Left cardiac atrium (tissue), 4 donors: Measurements from ENCODE around the gene OR4Q2. TPM values are rescaled to one million over a fixed set of nuclear protein-coding genes. Genes with fewer than 3 reads are reported as not detected.
"Not testable (repeated sequence)": the region's sequence is repeated elsewhere in the genome, so short reads cannot be mapped to it uniquely, and the experiment has no call there.

Experiments used
- ATAC-seq, 2 donors: fragments of 200-7000 bp; cut with Tn5 transposase; one replicate each; pipeline ENCODE4 v1.9.1; 2020; ENCODE audit warnings: mild to moderate bottlenecking in 2 of 2, moderate library complexity in 2 of 2
- DNase-seq: peaks from one replicate; pipeline ENCODE4 v3.0.0-alpha.2; 2020
- intact Hi-C, 2 donors: fragments of 100-400 bp; cut with DNase I; formaldehyde crosslinking; loops; one replicate each; pipeline versions ENCODE4 v1.14.1 to v1.15.1; 2022 to 2023
- long read RNA-seq: library from polyadenylated mRNA; unstranded; transcript quantifications from one replicate; pipeline ENCODE4 v2.0.0, GENCODE V29; 2021
- total RNA-seq, 2 donors: library from RNA; stranded (reverse); fragmentation: NEBNext Ultra II Directional; extraction: Animal tissue kit (Norgen Biotek cat#: 25700); gene quantifications; one replicate each; pipeline ENCODE4 v1.2.1, GENCODE V29; 2021
- donor health status: DM: no; HTN: yes; CAD: no.
- donor health status: DM: no; HTN: yes; CAD: no; lungs with severe emphysema.
- donor health status: DM: yes; HTN: yes; CAD: no.
- donor health status: Dilated cardiomyopathy.

The OR4Q2 gene
- not detected for total RNA-seq
- long read RNA-seq, result 0 reads

DNA sequence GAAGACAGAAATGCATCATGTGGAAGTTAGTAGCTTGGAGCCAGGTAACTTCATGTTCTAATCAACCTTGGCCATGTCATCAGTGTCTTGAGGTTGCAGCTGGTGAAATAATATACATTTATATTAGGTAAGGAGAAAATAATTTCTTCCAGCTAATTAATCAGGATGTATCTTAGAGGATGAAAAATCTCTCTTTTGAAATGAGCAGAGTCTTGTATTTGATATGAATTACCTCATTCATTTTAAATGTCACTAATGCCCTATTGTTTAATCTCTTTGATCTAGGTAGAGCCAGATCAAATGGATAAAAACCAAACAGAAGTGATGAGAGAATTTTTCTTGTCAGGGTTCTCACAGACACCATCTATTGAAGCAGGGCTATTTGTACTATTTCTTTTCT, at the start of gene OR4Q2:
Gene OR4Q2, plus strand, starts transcription at position 301 of the 400 bp plus-strand sequence.
- intact Hi-C loops, result no loop called here
- ATAC-seq (no peak), DNase-seq (no peak)

- DNase-seq, intact Hi-C loops, ATAC-seq: not testable (repeated sequence)
These were observed 32.2 kb upstream of the OR4Q2 start for GRCh38 chr14:19969735-19970134.

DNA sequence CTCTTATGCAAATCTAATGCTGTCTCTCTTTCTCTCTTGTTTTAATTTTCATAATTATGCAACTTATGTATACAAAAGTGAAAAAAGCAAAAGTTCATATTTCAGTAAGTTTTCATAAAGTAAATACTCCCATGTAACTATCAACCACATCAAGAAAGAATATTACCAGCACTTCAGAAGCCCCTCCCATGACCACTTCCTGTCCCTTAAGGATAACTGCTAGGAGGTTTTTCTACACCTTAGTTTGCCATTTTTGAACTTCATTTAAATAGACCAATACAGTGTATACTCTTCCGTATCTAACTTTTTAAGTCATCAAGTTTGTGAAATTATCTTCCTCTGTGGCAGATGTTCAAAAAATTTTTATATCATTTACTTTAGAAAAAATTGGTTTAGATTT, 27.1 kb upstream of the OR4Q2 start:
- ATAC-seq (no peak), DNase-seq (no peak)
- intact Hi-C loops, result no loop called here

- DNase-seq, result no peak
- ATAC-seq, result no peak
- intact Hi-C loops, result no loop called here
These were observed 26.7 kb upstream of the OR4Q2 start, which contains the start of gene OR4K15 for GRCh38 chr14:19975291-19975690. Gene OR4K15 (plus strand): TSS chr14:19975591. CDS start chr14:19975591, 0 bp downstream.

- intact Hi-C loops, result no loop called here
- DNase-seq, result no peak
- no peak for ATAC-seq
These were observed 8.5 kb upstream of the OR4Q2 start for GRCh38 chr14:19993438-19993837.

GRCh38 chr14:20002319-20002718, 356 bp downstream of the OR4Q2 start:
- DNase-seq (no peak), ATAC-seq (no peak)
- intact Hi-C loops, result no loop called here

- ATAC-seq, result no peak
- no peak for DNase-seq
- intact Hi-C loops, result no loop called here
These were observed 6.2 kb downstream of the OR4Q2 start for GRCh38 chr14:20008156-20008555.

DNA sequence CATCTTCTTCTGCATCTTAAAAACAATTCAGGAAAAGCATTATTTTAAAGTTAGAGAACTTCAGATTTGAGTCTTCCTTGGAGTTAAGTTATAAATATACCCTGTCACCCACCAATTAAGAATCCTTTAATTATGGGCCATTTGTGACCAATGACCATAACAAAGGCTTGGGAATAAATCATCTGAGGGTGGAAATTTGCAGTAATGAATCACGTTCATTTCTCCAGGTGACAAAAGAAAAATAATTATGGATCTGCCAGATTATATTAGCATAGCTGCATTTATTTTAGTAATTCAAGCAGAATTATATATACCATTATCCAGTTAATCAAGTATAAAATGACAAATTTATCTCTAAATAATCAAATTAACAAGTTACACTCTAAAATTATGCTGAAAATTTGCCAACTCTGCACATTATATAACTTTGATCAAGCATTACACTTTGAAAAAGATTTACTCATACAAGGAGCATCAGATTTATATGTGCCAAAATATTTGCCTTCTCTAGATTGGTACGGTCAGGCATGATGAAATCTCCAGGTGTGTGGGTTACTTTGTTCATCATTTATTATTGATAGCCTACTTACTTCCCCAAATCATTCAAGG, 17.4 kb downstream of the OR4Q2 start, which contains the start of gene OR4K14:
Gene OR4K14, minus strand, starts transcription at position 51 of the 609 bp plus-strand sequence. CDS start 4,114 bp downstream, outside the sequence.
- intact Hi-C loops, result no loop called here
- no peak for DNase-seq
- no peak for ATAC-seq

GRCh38 chr14:20031058-20031457, 29.1 kb downstream of the OR4Q2 start:
- DNase-seq (no peak), ATAC-seq (no peak)
- intact Hi-C loops, result no loop called here

- intact Hi-C loops, result no loop called here
- DNase-seq, result no peak
These were observed 33.5 kb downstream of the OR4Q2 start for GRCh38 chr14:20035449-20035848.

GRCh38 chr14:20035938-20036337, 34.0 kb downstream of the OR4Q2 start, which contains the start of gene OR4K13:
Gene OR4K13 (minus strand): TSS chr14:20036038. CDS start chr14:20034758, 1,280 bp downstream.
- DNase-seq (no peak), ATAC-seq (no peak)
- intact Hi-C loops, result no loop called here

More at GRCh38 chr14:20035449-20035848, 33.5 kb downstream of the OR4Q2 start:
- no peak for ATAC-seq

GRCh38 chr14:20044243-20044642, 42.3 kb downstream of the OR4Q2 start:
- intact Hi-C loops, result no loop called here
- ATAC-seq (no peak), DNase-seq (no peak)

- intact Hi-C loops, result no loop called here
These were observed 46.2 kb downstream of the OR4Q2 start for GRCh38 chr14:20048202-20048601.

More at GRCh38 chr14:20048202-20048601, 46.2 kb downstream of the OR4Q2 start:
- DNase-seq (no peak), ATAC-seq (no peak)

Other genes with a start within 250 kb of the OR4Q2 start
- not detected for gene OR4M1, start 228.7 kb upstream of the OR4Q2 start, total RNA-seq
- not detected for gene OR4N2, start 198.4 kb upstream of the OR4Q2 start, total RNA-seq
- not detected for gene OR4K2, start 127.0 kb upstream of the OR4Q2 start, total RNA-seq
- gene OR4K5, start 81.6 kb upstream of the OR4Q2 start, total RNA-seq, result not detected
- gene OR4K1, start 71.2 kb upstream of the OR4Q2 start, total RNA-seq, result not detected
- gene OR4K15, start 26.6 kb upstream of the OR4Q2 start, total RNA-seq, result not detected
- gene OR4K14, start 17.1 kb downstream of the OR4Q2 start, total RNA-seq, result not detected
- gene OR4K13, start 33.9 kb downstream of the OR4Q2 start, total RNA-seq, result not detected
- not detected for gene OR4L1, start 57.9 kb downstream of the OR4Q2 start, total RNA-seq
- gene OR4K17, start 108.6 kb downstream of the OR4Q2 start, total RNA-seq, result under 1 TPM in 1 of 2 donors, not detected in 1; 0.05 TPM
- not detected for gene OR4N5, start 136.7 kb downstream of the OR4Q2 start, total RNA-seq
- not detected for gene OR11G2, start 188.7 kb downstream of the OR4Q2 start, total RNA-seq
- not detected for gene OR11H6, start 221.5 kb downstream of the OR4Q2 start, total RNA-seq
- not detected for gene OR11H7, start 226.8 kb downstream of the OR4Q2 start, total RNA-seq
- gene OR11H4, start 237.1 kb downstream of the OR4Q2 start, total RNA-seq, result not detected